CD4-positive, alpha-beta T cell (primary cell): ENCODE measurements around the gene ADGRV1. TPM values are rescaled to one million over a fixed set of nuclear protein-coding genes. Genes with fewer than 3 reads are reported as not detected.

ENCODE experiments used
- ATAC-seq: fragments of 200-7000 bp; cut with Tn5 transposase; one replicate; pipeline ENCODE4 v1.10.0; 2022; ENCODE audit warnings: mild to moderate bottlenecking; ENCODE audit not compliant: poor library complexity
- CTCF ChIA-PET: fragments of 350-600 bp; sonication (Branson Sonifier 250); formaldehyde crosslinking; loops from one replicate; lab custom pipeline; 2021; ENCODE audit warnings: antibody characterized with exemption, inconsistent platforms; lab: Charles Lee
- POLR2A ChIA-PET: fragments of 350-600 bp; sonication (Branson Sonifier 250); formaldehyde crosslinking; loops from one replicate; lab custom pipeline; 2021; ENCODE audit warnings: antibody characterized with exemption, inconsistent platforms; lab: Charles Lee
- DNase-seq, 14 experiments: peaks; one replicate each; pipeline ENCODE4 v3.0.0-alpha.2; 2013 to 2020; ENCODE audit warnings: mixed read lengths in 2 of 14
- H3K27ac ChIP-seq, 2 donors: one replicate each; pipeline versions ENCODE4 v1.5.1 to v1.7.0; 2013; ENCODE audit warnings: low read length in 2 of 2, low read depth in 1 of 2, mild to moderate bottlenecking in 1 of 2
- H3K27me3 ChIP-seq, 2 experiments: 1 replicate in 1 of 2; 2 replicates in 1 of 2; pipeline versions ENCODE4 v1.6.1 to v1.7.0; 2013; ENCODE audit warnings: low read length in 2 of 2, control low read depth in 1 of 2, mild to moderate bottlenecking in 1 of 2, moderate library complexity in 1 of 2; ENCODE audit not compliant: insufficient read depth in 2 of 2, control insufficient read depth in 1 of 2
- H3K36me3 ChIP-seq: one replicate; pipeline ENCODE4 v1.6.1; 2013; ENCODE audit warnings: low read length, control low read depth; ENCODE audit not compliant: insufficient read depth
- H3K4me1 ChIP-seq: one replicate; pipeline ENCODE4 v1.6.1; 2013; ENCODE audit warnings: low read length, control low read depth; ENCODE audit not compliant: insufficient read depth
- H3K4me3 ChIP-seq: one replicate; pipeline ENCODE4 v1.5.1; 2013; ENCODE audit warnings: mild to moderate bottlenecking, low read length, moderate library complexity
- H3K9me3 ChIP-seq, 2 experiments: 1 replicate in 1 of 2; 2 replicates in 1 of 2; pipeline versions ENCODE4 v1.6.1 to v1.7.0; 2013; ENCODE audit warnings: low read length in 2 of 2, mild to moderate bottlenecking in 2 of 2, control low read depth in 1 of 2, moderate library complexity in 1 of 2; ENCODE audit not compliant: control insufficient read depth in 1 of 2, insufficient read depth in 1 of 2
- H3K27ac Mint-ChIP-seq: one replicate; pipeline ENCODE4 v1.8.0; 2020; ENCODE audit warnings: mixed read lengths
- H3K27me3 Mint-ChIP-seq: one replicate; pipeline ENCODE4 v1.8.0; 2021; ENCODE audit warnings: mixed read lengths
- H3K36me3 Mint-ChIP-seq: one replicate; pipeline ENCODE4 v1.8.0; 2021; ENCODE audit warnings: low read depth, mixed read lengths
- H3K4me1 Mint-ChIP-seq: one replicate; pipeline ENCODE4 v1.8.0; 2021; ENCODE audit warnings: low read depth, mixed read lengths
- H3K4me3 Mint-ChIP-seq: one replicate; pipeline ENCODE4 v1.8.0; 2020; ENCODE audit warnings: mild to moderate bottlenecking, mixed read lengths
- H3K9me3 Mint-ChIP-seq: one replicate; pipeline ENCODE4 v1.8.0; 2020; ENCODE audit warnings: mixed read lengths
- intact Hi-C, 2 experiments: fragments of 100-400 bp; cut with DNase I in 1 of 2; cut with micrococcal nuclease in 1 of 2; formaldehyde crosslinking; loops; one replicate each; pipeline versions ENCODE4 v1.15.1 to v1.9.0; 2023 to 2025; cut with DNase I, micrococcal nuclease
- total RNA-seq, 174 experiments: library from RNA in 2 of 174; stranded (reverse) in 2 of 174; gene quantifications; one replicate each; pipeline ENCODE4 v1.2.3 and lab custom pipeline; 2021 to 2026
- TF ChIP-seq, protein P1 (sequence below): fragments of 200-600 bp; IDR thresholded peaks from one replicate; pipeline ENCODE4 v1.8.0; 2022; ENCODE audit warnings: antibody characterized with exemption, mild to moderate bottlenecking

ADGRV1 gene
- total RNA-seq, 2 experiments from 2014 or later = 0.81 to 1.2 TPM

DNA sequence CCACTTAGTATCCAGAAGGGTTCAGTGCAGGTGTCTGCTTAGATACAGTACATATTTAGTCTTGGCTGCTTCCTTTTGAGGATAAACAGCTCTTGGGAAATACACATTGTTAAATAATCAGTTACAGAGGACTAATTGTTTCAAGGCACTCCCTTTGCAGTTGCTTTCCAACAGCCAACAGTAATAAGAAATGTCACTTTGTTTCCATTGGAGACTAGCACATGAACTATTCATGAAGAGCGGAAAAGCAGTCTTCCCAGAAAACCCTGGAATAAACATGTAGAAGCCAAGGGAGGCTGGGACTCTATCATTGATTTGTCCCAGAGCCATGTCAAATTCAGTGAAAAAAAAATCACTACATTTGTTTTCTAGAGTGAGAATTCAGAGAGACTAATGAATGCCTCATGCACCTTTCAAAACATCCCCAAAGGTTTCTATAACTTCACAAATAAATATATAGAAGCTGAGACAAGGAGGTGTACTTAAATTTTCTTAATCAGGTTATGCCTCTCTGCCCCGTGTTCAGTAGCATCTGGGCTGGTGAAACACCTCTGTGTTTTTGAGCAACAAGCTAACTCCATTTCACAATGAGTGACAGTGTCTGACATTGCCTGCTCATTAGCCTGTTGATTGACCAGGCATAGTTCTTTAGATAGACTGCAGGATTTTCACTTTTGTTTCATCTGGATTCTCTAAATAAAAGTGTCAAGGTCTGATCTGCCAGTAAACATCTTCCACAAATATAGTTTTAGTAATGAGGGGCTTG is 553.1 kb downstream of the ADGRV1 start:
- Histone ChIP-seq H3K4me1 (no peaks in the 10 kb centered on the region), H3K27me3 (no peaks in the 10 kb centered on the region), H3K27ac (no peak overlapping the region), H3K4me3 (no peak overlapping the region), H3K36me3 (no peaks in the 10 kb centered on the region), H3K9me3 (no peaks in the 10 kb centered on the region)
- CTCF ChIA-PET = interaction anchor here (0.7 kb wide), 1 partner anchor 46 kb away, joined by 3 read pairs; no protein-coding TSS in a partner anchor
- DNase-seq (no peak), ATAC-seq (no peak)
- POLR2A ChIA-PET = no interaction called here
- H3K4me3 Mint-ChIP-seq = no peak overlapping the region
- TF ChIP-seq, protein P1, sequence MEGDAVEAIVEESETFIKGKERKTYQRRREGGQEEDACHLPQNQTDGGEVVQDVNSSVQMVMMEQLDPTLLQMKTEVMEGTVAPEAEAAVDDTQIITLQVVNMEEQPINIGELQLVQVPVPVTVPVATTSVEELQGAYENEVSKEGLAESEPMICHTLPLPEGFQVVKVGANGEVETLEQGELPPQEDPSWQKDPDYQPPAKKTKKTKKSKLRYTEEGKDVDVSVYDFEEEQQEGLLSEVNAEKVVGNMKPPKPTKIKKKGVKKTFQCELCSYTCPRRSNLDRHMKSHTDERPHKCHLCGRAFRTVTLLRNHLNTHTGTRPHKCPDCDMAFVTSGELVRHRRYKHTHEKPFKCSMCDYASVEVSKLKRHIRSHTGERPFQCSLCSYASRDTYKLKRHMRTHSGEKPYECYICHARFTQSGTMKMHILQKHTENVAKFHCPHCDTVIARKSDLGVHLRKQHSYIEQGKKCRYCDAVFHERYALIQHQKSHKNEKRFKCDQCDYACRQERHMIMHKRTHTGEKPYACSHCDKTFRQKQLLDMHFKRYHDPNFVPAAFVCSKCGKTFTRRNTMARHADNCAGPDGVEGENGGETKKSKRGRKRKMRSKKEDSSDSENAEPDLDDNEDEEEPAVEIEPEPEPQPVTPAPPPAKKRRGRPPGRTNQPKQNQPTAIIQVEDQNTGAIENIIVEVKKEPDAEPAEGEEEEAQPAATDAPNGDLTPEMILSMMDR = no peak
- peaks cover 4% of the 10 kb centered on the region for H3K27me3 Mint-ChIP-seq
- intact Hi-C loops = no loop called here
- H3K4me1 Mint-ChIP-seq = no peaks in the 10 kb centered on the region
- no peaks in the 10 kb centered on the region for H3K9me3 Mint-ChIP-seq
- no peak overlapping the region for H3K27ac Mint-ChIP-seq
- H3K36me3 Mint-ChIP-seq = no peaks in the 10 kb centered on the region

DNA sequence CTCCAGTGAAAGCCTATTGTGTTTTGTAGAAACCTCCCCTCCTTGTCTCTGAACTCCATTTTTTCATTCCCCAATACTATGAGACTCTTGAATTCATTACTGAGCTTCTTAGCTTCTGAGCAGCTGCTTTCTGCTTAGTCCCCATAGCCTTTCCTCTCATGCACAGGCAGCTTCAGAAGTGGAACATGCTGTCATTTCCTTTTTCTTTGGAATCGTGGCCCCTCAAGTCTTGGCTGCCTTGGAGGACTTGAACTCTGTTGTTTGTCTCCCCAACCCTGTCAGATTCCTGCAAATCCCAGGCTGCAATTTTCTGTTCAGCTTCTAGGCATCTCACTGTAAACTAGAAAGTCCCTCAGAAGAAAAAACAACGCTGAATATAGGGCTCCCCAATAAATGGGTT is 556.1 kb downstream of the ADGRV1 start:
- ChIA-PET POLR2A (no interaction called here), CTCF (no interaction called here)
- Histone ChIP-seq H3K36me3 (no peaks in the 10 kb centered on the region), H3K4me3 (no peak overlapping the region), H3K9me3 (no peaks in the 10 kb centered on the region), H3K27me3 (no peaks in the 10 kb centered on the region), H3K4me1 (no peaks in the 10 kb centered on the region), H3K27ac (no peak overlapping the region)
- DNase-seq (no peak), ATAC-seq (no peak)
- peaks cover 4% of the 10 kb centered on the region for H3K27me3 Mint-ChIP-seq
- TF ChIP-seq, protein P1 = no peak
- no peak overlapping the region for H3K27ac Mint-ChIP-seq
- no peak overlapping the region for H3K4me3 Mint-ChIP-seq
- no peaks in the 10 kb centered on the region for H3K4me1 Mint-ChIP-seq
- H3K9me3 Mint-ChIP-seq = no peaks in the 10 kb centered on the region
- intact Hi-C loops = no loop called here
- no peaks in the 10 kb centered on the region for H3K36me3 Mint-ChIP-seq

DNA sequence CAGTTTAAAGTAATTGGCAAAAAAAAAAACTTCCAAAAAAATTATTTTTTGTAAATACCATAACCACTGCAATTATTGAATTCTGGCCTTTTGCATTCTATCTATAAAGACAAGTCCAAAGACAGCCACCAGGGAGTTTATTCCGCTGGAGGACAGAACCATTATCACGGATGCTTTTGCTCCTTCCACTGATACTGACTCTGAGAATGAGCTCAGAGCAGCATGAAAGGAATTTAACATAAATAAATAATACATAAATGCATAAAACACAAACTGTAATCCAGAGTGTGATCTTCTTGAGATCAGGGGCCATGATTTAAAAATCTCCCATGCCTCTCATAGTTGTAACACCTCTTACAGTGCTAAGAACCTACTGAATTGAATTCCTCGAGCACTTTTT is 559.8 kb downstream of the ADGRV1 start:
- H3K27ac Mint-ChIP-seq = no peak overlapping the region

More for the DNA sequence above, 559.8 kb downstream of the ADGRV1 start:
- ATAC-seq (no peak), DNase-seq (no peak)
- H3K9me3 Mint-ChIP-seq = no peaks in the 10 kb centered on the region
- H3K4me3 ChIP-seq = no peak overlapping the region
- H3K27ac ChIP-seq = no peak overlapping the region
- H3K4me1 Mint-ChIP-seq = no peaks in the 10 kb centered on the region
- no peaks in the 10 kb centered on the region for H3K36me3 Mint-ChIP-seq
- ChIA-PET POLR2A (no interaction called here), CTCF (no interaction called here)
- TF ChIP-seq, protein P1 = no peak
- H3K27me3 Mint-ChIP-seq = no peaks in the 10 kb centered on the region
- H3K27me3 ChIP-seq = no peaks in the 10 kb centered on the region
- no peaks in the 10 kb centered on the region for H3K9me3 ChIP-seq
- H3K4me1 ChIP-seq = no peaks in the 10 kb centered on the region
- intact Hi-C loops = no loop called here
- no peak overlapping the region for H3K4me3 Mint-ChIP-seq
- H3K36me3 ChIP-seq = no peaks in the 10 kb centered on the region
